GM19239 (cell line): ENCODE data around the gene CEP20.

Experiments used
- DNase-seq: peaks from one replicate; pipeline ENCODE4 v3.0.0; 2011; ENCODE audit warnings: low spot score; ENCODE audit not compliant: insufficient read length
- FAIRE-seq: peaks from 2 replicates; lab custom pipeline; 2011; peaks lifted over from hg19 to GRCh38; lab: Jason Lieb, UNC

CEP20 gene

DNA sequence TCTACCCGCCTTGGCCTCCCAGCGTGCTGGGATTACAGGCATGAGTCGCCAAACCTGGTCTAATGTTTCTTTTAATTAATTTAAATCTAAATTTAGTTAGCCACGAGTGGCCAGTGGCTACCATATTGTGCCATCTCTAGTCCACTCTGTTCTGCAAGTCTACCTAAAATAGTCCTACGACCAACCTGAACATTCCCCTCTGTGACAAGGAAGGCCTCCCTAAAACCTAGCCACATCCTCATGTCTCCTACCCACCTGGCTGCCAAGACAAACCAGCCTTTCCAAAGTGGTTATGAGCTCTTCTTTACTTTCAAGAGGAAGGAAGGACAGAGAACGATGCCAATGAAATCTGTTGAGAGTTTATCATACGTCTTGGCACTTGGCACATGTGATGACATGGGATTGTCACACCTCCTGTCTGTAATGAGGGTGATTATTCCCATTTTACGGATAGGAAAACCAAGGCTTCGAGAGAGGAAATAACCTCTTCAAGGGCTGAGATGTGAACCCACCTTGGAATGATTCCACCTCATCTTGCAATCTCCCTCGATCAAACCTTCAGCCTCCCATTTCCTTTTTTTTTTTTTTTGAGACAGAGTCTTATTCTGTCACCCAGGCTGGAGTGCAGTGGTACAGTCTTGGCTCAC lies 51.3 kb downstream of the CEP20 start:
- DNase-seq (no peak), FAIRE-seq (no peak)

DNA sequence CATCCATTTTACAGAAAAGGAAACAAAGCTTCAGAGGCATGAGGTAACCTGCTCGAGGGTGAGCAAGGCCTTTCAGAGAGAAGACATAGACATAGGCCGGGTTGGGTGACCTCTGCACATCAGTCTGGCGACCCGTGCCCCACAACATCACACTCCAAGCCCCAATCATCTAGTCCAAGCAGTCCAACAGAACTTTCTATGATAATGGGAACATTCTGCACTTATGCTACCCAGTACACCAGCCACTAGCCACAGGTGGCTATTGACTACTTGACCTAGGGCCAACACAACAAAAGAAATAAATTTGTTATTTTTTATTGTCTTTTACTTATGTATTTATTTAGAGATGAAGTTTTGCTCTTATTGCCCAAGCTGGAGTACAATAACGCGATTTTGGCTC lies 52.3 kb downstream of the CEP20 start:
- DNase-seq = no peak
- FAIRE-seq = no peak

DNA sequence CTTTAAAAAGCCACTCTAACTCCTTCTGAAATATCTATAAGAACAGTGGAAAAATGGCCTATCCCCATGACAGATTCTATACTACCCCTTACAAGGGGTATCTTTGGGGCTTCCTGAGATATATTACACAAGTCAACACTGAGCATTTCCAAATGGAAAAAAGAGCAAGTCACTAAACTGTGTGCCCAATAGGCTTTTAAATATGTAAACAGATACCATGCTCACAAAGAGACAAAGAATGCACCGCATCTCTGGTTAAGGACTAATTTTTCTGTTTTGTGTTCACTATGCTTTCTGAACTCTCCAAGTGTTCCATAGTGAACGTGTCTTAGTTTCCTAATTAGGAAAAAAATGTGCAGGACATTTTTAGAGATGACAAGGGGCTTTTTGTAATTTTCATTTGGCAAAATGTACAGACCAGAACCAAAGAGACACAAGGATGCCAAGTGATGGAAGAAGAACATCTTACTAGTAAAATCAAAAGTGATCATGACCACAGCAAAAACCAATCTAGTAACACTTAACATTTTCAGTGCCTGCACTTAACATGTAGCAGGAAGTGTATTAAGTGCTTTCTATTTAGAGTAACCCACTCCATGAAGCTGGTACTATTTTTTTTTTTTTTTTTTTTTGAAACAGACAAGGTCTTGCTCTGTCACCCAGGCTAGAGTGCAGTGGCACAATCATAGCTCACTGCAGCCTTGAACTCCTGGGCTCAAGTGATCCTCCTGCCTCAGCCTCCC lies 53.1 kb downstream of the CEP20 start:
- FAIRE-seq (no peak), DNase-seq (no peak)

DNA sequence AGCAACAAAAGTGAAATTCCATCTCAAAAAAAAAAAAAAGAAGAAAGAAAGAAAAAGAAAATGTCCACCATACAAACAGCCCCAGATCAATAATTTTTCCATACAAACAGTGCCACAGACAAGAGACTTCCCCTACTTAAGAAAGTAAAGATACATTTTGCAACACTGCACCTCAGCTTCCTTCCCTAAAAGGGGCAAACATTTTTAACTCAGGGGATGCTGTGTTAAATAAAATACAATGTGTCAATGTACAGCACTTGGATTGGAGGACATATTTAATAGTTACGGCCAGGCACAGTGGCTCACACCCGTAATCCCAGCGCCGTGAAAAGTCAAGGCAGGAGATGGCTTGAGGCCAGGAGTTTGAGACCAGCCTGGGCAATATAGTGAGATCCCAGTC lies 53.9 kb downstream of the CEP20 start:
- FAIRE-seq (no peak), DNase-seq (no peak)

DNA sequence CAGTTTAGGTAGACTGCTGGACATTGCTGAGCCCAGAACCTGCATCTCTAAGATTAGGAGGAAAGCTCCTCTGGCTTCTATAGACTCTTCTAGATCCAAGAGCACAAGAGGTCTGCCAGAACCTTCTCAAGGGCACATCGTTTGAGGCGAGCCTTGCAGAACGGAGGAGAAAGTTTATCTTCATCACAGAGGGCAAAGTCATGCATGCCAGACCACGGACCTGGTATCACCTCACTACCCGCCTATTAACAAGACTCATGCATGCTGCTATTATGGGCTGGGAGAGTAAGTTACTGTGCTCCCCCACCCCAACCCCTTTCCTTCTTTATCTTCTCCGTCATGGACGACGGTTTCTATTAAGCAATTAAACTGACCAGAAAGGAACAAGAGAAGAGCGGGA lies 54.9 kb downstream of the CEP20 start:
- FAIRE-seq (no peak), DNase-seq (no peak)

DNA sequence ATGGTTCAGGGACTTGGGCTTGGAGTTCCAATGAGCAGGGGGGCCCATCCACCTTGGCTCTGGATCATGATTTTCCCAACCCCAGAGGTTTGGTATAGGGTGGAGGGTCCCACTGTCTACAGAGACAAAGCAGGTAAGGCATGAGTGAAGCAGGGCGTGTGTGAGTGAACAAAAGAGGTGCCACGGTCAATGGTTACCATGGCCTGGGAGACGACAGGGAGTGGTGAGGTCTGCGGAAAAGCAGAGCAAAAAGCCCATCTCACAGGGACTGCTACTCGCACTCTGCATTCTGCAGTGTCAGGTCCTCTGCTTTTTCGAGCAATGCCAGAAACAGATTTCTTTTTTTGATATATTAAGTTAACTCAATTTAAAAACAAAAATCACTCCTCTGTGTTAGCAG lies 56.2 kb downstream of the CEP20 start:
- DNase-seq (no peak), FAIRE-seq (no peak)

DNA sequence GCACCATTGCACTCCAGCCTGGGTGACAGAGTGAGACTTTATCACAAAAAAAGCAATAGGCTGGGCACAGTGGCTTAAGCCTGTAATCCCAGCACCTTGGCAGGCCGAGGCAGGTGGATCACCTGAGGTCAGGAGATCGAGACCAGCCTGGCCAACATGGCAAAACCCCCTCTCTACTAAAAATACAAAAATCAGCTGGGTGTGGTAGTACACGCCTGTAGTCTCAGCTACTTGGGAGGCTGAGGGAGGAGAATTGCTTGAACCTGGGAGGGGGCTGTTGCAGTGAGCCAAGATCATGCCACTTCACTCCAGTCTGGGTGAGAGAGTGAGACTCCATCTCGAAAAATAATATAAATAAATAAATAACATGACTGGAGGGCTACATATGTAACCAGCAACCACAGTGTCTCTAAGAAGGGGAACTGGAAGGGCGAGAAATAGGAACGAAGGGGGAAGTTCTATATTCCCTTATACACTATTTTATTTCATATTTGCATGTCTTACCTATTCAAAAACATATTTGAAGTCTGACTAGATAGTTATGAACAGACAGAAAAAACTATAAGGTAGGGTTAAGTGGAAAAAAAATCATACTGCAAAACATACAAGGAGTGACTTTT lies 57.5 kb downstream of the CEP20 start:
- no peak for DNase-seq
- no peak for FAIRE-seq

DNA sequence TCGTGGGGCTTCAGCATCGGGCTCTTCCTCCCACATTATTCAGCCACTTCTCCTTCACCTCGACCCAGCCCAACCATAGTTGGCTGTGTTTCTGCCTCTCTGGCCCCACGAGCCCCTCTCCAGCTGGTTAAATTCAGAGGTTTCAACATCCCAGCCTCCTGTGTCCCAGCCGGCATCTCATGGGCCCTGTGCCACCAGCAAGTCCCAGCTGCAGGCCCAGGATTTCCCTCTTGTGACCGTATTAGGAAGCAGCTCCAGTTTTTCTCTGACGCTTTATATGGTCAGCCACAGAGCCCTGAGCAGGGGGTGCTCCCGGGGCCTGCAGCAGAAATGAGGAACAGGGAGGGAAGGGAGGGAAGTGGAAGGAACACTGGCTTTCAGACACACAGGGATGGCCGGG lies 58.9 kb downstream of the CEP20 start:
- no peak for FAIRE-seq
- no peak for DNase-seq

DNA sequence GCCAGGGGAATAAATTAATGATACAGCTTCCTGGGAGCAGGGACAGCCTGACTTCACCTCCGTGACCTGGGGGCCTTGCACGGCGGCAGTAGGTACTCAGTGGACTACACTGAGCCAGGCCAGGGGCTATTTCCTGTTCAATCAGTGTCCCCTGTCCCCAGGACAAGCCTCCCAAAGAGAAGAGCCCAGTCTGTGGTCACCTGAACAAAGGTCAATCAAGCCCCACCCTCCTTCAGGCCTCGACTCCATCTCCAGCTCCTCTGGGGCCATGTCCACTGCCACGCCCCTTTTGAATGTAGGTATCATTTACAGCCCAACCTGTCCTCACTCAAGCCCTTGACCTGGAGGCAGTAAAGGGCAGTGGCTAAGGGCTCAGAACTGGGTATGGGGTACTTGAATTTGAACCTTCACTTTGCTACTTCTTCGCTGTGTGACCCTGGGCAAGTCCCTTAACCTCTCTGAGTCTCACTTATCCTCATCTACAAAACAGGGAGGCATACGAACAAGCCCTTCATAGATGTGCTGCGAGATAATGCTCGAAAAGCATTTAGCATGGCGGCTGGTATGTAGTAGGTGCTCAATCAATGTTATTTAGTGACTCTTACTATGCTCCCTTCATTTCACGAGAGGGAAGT lies 60.6 kb downstream of the CEP20 start:
- DNase-seq (no peak), FAIRE-seq (no peak)

DNA sequence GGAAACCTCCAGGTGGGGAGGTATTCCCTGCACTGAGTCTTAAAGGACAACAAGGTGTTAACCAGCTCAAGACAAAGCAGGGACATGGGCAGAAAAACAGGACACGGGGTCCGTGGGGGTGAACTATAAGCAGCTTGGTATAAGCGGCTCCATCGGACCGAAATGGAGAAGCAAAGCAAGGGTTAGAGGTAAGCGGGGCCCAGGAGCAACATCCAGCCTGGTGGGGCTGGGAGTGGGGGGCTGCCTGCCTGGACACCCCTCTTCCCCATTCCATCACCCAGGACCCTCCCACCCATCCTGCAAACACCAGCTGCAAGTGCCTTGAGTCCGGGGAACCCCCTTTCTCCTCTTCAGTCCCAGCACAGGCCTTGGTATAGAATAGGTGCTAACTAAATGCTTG lies 61.1 kb downstream of the CEP20 start:
- FAIRE-seq = no peak

DNA sequence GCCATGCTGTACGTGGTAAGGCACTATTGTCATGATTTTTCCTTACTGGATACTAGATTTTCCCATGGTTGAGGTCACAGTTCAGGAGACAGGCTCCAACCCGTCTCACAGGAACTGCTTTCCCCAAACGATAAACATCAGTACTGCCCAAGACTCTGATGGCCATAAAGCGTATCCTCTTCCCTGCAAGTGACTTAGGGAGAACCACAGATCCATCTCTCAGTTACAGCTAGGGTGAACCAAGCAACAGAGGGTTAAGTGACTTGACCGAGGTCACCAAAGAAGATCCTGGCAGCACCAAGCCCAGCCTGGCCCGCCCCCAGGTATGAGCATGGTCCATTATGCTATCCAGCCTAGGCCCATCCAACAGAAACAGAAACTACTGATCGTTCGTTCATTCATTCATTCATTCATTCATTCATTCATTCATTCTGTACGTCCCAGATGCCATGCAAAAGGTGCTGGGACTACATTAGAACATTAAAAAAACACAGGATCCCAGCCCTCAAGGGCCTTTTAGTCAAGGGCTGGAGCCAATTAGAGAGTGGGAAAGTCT lies 62.6 kb downstream of the CEP20 start:
- DNase-seq = no peak
- no peak for FAIRE-seq

More for the DNA sequence above, 61.1 kb downstream of the CEP20 start:
- DNase-seq = no peak

DNA sequence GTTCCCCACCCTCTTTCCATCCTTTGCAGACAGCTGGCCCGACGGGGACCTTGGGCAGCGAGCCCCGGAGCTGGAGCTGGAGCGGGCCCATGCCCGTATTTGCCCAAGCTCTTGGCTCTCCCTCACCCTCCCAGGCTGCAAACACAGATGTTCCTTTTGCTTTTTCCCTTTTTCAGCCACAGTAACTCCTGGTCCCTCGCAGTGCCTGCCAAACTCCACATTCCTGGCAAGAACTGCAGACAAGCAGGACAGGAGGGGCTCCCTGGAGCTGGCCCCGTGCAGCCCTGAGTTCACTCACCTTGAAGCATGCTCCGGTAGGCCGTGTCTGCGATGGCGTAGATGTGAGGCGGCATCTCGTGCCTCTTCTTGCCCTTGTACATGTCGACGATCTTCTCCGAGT lies 65.4 kb downstream of the CEP20 start:
- FAIRE-seq (no peak), DNase-seq (no peak)

DNA sequence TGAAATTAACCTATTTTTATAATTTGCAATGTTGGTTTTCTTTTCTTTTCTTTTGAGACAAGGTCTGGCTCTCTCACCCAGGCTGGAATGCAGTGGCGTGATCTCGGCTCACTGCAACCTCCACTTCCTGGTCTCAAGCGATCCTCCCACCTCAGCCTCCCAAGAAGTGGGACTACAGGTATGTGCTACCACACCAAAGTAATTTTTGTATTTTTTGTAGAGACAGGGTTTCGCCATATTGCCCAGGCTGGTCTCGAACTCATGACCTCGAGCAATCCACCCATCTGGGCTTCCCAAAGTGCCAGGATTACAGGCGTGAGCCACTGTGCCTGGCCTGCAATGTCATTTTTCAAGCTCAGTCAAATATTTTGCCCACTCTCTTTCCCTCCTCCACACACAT lies 67.6 kb downstream of the CEP20 start:
- FAIRE-seq = no peak
- DNase-seq = no peak

DNA sequence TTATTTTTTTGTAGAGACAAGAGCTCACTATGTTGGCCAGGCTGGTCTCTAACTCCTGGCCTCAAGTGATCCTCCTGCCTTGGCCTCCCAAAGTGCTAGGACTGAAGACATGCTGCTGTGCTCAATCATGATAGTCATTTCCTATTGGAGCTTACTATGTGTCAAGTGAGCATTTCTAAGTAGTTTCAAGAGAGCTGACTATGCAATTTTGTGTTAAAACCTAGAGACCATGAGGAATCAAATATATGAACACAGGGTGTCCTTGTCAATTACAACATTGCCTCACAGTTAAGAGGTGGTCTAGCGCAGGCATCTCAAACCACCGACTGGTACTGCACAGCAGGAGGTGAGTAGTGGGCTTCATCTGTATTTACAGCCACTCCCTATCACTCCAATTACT lies 69.4 kb downstream of the CEP20 start:
- FAIRE-seq (no peak), DNase-seq (no peak)

DNA sequence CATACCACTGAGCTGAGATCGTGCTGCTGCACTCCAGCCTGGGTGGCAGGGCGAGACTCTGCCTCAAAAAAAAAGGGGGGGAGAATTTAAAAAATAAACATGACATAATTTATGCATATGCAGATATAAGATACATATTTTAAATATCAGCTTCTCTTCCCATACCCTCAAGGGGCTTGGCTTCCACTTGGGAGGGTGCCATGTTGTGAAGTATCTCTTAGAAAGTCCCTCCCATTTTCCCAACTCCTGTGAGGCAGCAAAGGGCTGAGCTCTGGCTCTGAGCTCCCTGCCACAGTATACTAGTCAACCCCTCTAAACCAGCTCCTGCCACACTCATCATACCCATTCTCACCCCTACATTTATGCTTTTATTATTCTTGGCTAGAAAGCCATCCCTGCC lies 71.0 kb downstream of the CEP20 start:
- FAIRE-seq = no peak
- DNase-seq = no peak

DNA sequence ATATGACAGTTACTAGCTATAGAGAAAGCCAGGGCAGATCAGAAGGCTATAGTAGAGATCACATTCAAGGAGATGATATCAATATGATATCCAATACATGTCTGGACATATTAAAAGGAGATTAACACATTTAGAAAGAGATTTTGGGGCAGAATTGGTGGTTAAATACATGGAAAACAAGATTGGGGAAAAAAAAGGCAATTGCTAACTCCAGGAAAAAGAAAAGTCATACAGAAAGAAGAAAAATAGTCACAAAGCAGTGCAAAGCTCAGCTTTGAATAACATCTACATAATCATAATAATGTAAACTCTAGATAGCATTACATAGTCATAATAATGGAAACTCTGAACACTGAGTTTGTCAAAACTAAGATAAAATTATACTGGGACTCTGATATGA lies 72.2 kb downstream of the CEP20 start:
- no peak for FAIRE-seq
- no peak for DNase-seq
